ENCODE data around the gene PLK5.

Gene PLK5

DNA sequence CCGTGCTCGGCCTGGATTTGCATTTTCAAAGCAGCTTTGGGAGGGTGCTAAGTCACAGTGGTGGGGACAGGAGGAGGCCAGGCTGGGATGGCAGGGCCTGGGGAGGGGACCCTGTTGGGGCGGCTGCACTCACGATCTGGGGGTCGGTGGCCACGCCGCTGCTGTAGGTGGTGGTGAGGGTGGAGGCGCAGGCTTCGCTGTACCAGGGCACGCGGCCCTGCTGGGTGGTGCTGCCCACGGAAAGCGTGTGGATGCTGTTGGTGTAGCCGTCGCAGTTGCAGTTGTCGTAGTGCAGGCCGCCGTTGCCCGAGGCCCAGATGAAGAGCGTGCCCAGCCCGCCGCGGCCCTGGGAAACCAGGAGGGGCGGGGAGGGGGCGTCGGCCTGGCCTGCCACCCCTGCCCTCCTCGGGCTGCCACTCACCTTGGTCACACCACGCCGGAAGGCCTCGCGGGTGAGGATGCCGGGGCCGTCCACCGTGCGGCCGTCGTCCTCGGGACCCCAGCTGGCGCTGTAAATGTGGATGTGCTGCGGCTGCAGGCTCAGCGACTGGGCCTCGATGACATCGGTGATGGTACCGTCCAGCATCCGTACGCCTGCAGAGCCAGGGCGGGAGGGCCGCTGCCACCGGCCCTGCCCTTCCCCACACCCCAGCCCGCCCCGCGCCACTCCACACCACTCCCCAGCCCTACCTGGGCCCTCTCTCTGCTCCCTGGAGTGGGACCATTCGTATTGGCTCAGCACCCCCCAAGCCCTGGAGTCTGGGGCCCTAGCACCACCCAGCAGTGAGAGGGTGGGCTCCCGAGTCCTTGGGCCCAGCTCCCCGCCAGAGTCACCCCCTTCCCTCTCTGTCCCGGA, 36.9 kb upstream of the PLK5 start:
- no peak overlapping the region for H2AFZ ChIP-seq (ENCODE audit: low read depth, low read length)
- H3K4me3 ChIP-seq (ENCODE audit: low read length) = no peak overlapping the region
- no peaks in the 10 kb centered on the region for H3K36me3 ChIP-seq (ENCODE audit: insufficient read depth, low read length)
- no peaks in the 10 kb centered on the region for H3K27me3 ChIP-seq (ENCODE audit: insufficient read depth, low read length)
- H3K9me3 ChIP-seq (ENCODE audit: low read length) = no peaks in the 10 kb centered on the region
- peaks cover 8% of the 10 kb centered on the region for H3K4me1 ChIP-seq (ENCODE audit: insufficient read depth, low read length)

- H3K4me1 ChIP-seq (ENCODE audit: insufficient read depth, low read length) = peaks cover 12% of the 10 kb centered on the region
- H3K4me3 ChIP-seq (ENCODE audit: low read length) = no peak overlapping the region
- H3K9me3 ChIP-seq (ENCODE audit: low read length) = no peaks in the 10 kb centered on the region
- H2AFZ ChIP-seq (ENCODE audit: low read depth, low read length) = no peak overlapping the region
- no peaks in the 10 kb centered on the region for H3K27me3 ChIP-seq (ENCODE audit: insufficient read depth, low read length)
- no peaks in the 10 kb centered on the region for H3K36me3 ChIP-seq (ENCODE audit: insufficient read depth, low read length)
Measured at GRCh38 chr19:1487576-1488281, 36.1 kb upstream of the PLK5 start.

- Histone ChIP-seq H3K27me3 (ENCODE audit: insufficient read depth, low read length) (no peaks in the 10 kb centered on the region), H2AFZ (ENCODE audit: low read depth, low read length) (no peak overlapping the region), H3K4me1 (ENCODE audit: insufficient read depth, low read length) (peaks cover 17% of the 10 kb centered on the region), H3K9me3 (ENCODE audit: low read length) (no peaks in the 10 kb centered on the region), H3K4me3 (ENCODE audit: low read length) (no peak overlapping the region), H3K36me3 (ENCODE audit: insufficient read depth, low read length) (no peaks in the 10 kb centered on the region)
Measured at GRCh38 chr19:1488282-1488601, 35.6 kb upstream of the PLK5 start.

DNA sequence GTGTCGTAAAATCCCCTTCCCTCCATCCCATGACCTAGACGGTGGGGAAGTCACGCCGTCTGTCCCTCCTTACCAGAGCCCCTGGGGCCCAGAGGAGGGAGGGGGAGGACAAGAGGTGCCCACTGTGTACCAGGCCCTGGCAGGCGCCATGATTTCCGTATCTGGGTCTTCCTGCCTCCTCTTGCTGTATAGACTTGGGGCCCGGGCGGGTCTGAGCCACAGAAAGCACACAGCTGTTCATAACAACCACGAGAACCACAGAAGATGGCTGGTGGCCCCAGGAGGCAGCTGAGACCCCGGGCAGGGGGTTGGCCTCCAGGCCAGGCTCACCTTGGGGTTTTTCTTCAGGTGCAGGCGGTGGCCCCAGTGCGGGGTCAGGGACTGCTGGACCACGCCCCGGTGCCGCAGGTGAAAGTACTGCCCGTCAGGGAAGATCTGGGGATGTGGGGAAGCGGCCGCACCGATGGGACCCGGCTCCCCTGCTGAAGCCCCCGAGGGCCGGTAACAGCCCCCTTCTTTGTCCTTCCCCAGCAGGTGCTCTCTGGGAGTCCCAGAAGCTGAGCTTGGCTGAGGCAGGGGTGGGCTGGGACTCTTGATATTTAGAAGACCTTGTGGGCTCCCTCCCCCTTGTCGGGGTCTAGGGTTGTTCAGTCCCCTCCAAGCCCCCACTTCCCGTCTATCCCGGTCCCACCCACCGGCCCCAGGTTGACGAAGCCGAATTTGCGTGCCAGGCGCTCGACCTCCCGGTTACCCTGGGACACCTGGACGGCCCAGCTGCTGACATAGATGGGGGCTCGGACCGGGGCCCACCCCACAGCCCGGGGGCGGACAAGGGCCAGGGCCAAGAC, 34.2 kb upstream of the PLK5 start:
- H2AFZ ChIP-seq (ENCODE audit: low read depth, low read length) = peak overlapping the region; percentile 22
- H3K27me3 ChIP-seq (ENCODE audit: insufficient read depth, low read length) = no peaks in the 10 kb centered on the region
- no peaks in the 10 kb centered on the region for H3K36me3 ChIP-seq (ENCODE audit: insufficient read depth, low read length)
- peaks cover 21% of the 10 kb centered on the region for H3K4me1 ChIP-seq (ENCODE audit: insufficient read depth, low read length)
- peak overlapping the region; percentile 51 for H3K4me3 ChIP-seq (ENCODE audit: low read length)
- H3K9me3 ChIP-seq (ENCODE audit: low read length) = no peaks in the 10 kb centered on the region

DNA sequence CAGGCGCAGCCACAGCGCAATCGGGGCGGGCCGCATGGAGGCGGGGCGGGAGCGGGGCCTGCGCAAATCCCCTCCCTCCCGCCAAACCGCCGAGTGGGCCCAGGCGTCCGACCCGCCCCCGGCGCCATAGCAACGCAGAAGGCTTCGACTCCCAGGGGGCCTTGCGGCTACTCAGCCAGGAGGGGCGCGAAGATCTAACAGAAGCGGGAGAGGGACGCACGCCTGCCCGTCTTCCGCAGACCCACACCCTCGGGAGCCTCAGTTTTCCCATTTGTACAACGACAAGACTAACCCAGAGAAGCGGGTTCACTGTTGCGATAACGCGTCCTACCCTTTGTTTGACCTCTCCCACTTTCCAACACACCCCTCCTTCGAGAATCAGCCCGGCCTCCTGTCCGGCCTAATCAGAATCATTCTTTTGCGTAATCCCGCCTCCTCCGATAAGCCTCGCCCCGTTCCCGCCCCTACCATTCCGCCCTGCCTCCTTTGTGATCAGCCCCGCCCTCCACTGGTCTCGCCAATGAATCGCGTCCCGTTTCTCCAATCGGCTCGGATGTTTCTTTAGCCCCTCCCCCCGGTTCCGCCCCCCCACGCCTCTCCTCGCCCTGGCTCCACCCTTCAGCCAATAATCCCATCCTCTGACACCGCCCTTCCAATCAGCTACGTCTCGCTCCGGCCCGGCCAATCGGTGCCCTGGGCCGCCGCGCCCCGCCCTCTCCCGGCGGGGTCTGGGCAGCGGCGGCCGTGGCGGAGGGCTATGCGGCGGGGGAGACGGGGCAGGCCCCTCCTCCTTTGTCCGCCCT, 33.4 kb upstream of the PLK5 start, which contains the start of gene PCSK4:
Gene PCSK4 (minus strand): TSS at position 40 of the 803 bp plus-strand sequence. CDS start 4 bp downstream, at position 36.
- Histone ChIP-seq H3K4me1 (ENCODE audit: insufficient read depth, low read length) (peaks cover 21% of the 10 kb centered on the region), H3K36me3 (ENCODE audit: insufficient read depth, low read length) (no peaks in the 10 kb centered on the region), H2AFZ (ENCODE audit: low read depth, low read length) (peak within 1 kb of the TSS; percentile 52), H3K4me3 (ENCODE audit: low read length) (peak within 1 kb of the TSS; percentile 53), H3K9me3 (ENCODE audit: low read length) (no peaks in the 10 kb centered on the region), H3K27me3 (ENCODE audit: insufficient read depth, low read length) (no peaks in the 10 kb centered on the region)

DNA sequence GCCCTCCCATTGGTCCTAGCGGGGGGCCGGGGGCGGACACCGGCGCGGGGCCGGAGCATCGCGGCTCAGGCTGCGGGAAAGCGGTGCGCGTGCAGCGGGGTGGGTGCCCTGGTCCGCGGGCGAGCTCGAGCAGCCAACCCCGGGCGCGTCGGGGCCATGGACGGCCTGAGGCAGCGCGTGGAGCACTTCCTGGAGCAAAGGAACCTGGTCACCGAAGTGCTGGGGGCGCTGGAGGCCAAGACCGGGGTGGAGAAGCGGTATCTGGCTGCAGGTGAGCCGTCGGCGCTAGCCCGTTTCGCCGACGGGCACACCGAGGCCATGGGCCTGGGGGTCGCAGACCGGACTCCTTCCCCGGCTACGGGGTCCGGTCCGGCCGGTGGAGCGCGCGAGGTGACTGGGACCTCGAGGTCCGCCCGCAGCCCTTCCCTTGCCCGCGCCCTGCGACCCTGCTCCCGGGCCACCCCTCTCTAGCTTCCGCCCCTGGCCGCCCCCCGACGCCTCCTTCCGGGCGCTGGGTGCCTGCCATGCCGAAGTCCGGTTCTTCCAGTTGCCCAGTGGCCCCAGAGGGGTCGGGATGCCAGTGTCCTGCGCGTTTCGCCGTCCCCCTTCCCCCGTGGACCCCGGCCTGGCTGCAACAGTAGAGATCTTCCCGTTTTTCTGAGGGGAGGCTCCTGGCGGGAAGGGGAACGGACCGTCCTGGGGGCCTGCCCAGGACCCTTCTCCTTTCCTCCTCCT, 32.6 kb upstream of the PLK5 start, which contains the start of gene REEP6:
Gene REEP6 (plus strand): TSS at position 68 of the 735 bp plus-strand sequence. CDS start 89 bp downstream, at position 157.
- Histone ChIP-seq H3K4me1 (ENCODE audit: insufficient read depth, low read length) (peaks cover 21% of the 10 kb centered on the region), H3K4me3 (ENCODE audit: low read length) (peak within 1 kb of the TSS; percentile 53), H3K36me3 (ENCODE audit: insufficient read depth, low read length) (no peaks in the 10 kb centered on the region), H3K9me3 (ENCODE audit: low read length) (no peaks in the 10 kb centered on the region), H3K27me3 (ENCODE audit: insufficient read depth, low read length) (no peaks in the 10 kb centered on the region), H2AFZ (ENCODE audit: low read depth, low read length) (peak within 1 kb of the TSS; percentile 52)

- peaks cover 21% of the 10 kb centered on the region for H3K4me1 ChIP-seq (ENCODE audit: insufficient read depth, low read length)
- H3K27me3 ChIP-seq (ENCODE audit: insufficient read depth, low read length) = no peaks in the 10 kb centered on the region
- H3K9me3 ChIP-seq (ENCODE audit: low read length) = no peaks in the 10 kb centered on the region
- H3K36me3 ChIP-seq (ENCODE audit: insufficient read depth, low read length) = no peaks in the 10 kb centered on the region
- H2AFZ ChIP-seq (ENCODE audit: low read depth, low read length) = no peak overlapping the region
- H3K4me3 ChIP-seq (ENCODE audit: low read length) = peak overlapping the region; percentile 53
Measured at GRCh38 chr19:1491849-1492170, 32.1 kb upstream of the PLK5 start.

DNA sequence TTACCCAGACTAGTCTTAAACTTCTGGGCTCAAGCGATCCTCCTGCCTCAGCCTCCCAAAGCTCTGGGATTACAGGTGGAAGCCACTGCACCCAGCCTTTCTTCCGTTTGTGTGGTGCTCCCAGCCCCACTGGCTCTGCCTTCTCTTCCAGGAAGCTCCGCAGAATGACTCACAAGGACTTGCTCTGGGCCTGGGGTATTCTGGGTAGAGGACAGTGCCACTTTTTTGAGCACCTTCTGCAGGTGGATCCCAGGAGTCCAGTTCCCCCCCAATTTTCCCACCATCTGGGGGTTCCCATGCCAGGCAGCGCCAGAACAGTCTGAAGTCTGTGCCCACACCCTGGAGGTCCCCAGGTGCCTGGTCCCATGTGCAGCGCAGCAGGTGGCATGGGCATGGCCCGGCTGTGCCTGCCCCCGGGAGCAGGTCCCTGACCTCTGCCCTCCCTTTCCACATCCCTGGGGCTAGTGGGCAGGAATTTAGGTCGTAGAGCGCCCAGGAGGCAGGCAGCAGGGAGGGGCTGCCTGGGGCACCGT, 31.3 kb upstream of the PLK5 start:
- H3K4me1 ChIP-seq (ENCODE audit: insufficient read depth, low read length) = peaks cover 21% of the 10 kb centered on the region
- no peaks in the 10 kb centered on the region for H3K36me3 ChIP-seq (ENCODE audit: insufficient read depth, low read length)
- no peak overlapping the region for H3K4me3 ChIP-seq (ENCODE audit: low read length)
- H3K9me3 ChIP-seq (ENCODE audit: low read length) = no peaks in the 10 kb centered on the region
- H3K27me3 ChIP-seq (ENCODE audit: insufficient read depth, low read length) = no peaks in the 10 kb centered on the region
- no peak overlapping the region for H2AFZ ChIP-seq (ENCODE audit: low read depth, low read length)

DNA sequence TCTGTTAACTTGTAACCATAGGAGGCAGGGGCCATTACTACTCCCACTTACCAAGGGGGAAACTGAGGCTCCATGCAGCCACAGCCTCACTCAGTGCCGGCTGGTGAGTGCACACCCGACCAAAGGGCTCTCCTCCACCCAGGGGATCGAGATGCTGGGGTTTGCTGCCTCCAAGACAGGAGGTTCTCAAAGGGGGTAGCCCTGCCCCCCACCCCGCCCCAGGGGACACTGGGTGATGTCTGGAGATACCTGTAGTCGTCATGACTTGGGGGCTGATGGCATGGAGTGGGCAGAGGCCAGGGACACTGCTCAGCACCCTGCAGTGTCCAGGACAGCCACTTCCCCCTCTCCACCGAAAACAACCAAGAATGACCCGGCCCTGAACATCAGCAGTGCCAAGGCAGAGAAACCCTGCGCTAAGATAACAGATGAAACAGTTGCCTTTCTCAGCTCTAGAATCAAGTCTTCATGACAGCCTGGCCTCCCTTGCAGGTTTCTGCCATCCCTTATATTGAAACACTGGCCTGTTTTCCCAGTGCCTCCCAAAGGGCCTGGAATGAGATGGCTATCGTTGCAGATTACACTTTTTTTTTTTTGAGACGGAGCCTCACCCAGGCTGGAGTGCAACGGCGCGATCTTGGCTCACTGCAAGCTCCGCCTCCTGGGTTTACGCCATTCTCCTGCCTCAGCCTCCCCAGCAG, 29.6 kb upstream of the PLK5 start:
- Histone ChIP-seq H3K4me1 (ENCODE audit: insufficient read depth, low read length) (peaks cover 25% of the 10 kb centered on the region), H2AFZ (ENCODE audit: low read depth, low read length) (no peak overlapping the region)

DNA sequence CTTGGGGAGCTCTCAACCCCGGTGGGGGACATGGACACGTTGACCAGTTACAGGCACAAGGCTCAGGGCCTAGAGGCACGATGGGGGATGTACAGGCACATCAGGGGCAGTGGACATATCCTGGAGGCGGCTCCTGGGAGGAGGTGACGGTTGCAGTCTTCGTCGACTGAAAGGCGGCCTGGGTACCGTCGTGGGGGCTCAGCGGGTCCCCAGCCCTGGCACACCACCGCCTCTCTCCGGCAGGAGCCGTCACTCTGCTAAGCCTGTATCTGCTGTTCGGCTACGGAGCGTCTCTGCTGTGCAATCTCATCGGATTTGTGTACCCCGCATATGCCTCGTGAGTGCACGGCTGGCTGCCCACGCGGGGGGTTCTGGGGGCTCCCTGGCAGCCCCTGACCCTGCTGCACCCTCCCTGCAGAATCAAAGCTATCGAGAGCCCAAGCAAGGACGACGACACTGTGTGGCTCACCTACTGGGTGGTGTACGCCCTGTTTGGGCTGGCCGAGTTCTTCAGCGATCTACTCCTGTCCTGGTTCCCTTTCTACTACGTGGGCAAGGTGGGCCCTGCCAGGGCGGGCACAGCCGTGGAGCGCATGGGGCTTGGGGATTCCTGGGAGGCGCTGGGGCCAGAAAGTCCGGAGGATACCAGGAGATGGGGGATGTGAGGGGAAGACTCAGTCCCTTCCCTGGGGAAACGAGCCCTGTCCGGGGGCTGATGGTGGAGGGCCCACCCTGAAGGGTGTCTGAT, 28.7 kb upstream of the PLK5 start:
- Histone ChIP-seq H3K36me3 (ENCODE audit: insufficient read depth, low read length) (no peaks in the 10 kb centered on the region), H2AFZ (ENCODE audit: low read depth, low read length) (no peak overlapping the region)

More for the DNA sequence above, 29.6 kb upstream of the PLK5 start:
- Histone ChIP-seq H3K36me3 (ENCODE audit: insufficient read depth, low read length) (no peaks in the 10 kb centered on the region), H3K4me3 (ENCODE audit: low read length) (no peak overlapping the region), H3K9me3 (ENCODE audit: low read length) (no peaks in the 10 kb centered on the region), H3K27me3 (ENCODE audit: insufficient read depth, low read length) (no peaks in the 10 kb centered on the region)

More for the DNA sequence above, 28.7 kb upstream of the PLK5 start:
- no peaks in the 10 kb centered on the region for H3K9me3 ChIP-seq (ENCODE audit: low read length)
- no peak overlapping the region for H3K4me3 ChIP-seq (ENCODE audit: low read length)
- peaks cover 17% of the 10 kb centered on the region for H3K4me1 ChIP-seq (ENCODE audit: insufficient read depth, low read length)
- no peaks in the 10 kb centered on the region for H3K27me3 ChIP-seq (ENCODE audit: insufficient read depth, low read length)

Data from neuron (in vitro differentiated cells).